GM21619 (cell line): ENCODE results near the gene GADD45A.
"Not testable (repeated sequence)": the region's sequence is repeated elsewhere in the genome, so short reads cannot be mapped to it uniquely, and the experiment has no call there.

Source experiments
- ATAC-seq: cut with Tn5 transposase; IDR thresholded peaks from one replicate; pipeline ENCODE4 v1.9.1; 2021; ENCODE audit not compliant: unreplicated experiment

The GADD45A gene, protein sequence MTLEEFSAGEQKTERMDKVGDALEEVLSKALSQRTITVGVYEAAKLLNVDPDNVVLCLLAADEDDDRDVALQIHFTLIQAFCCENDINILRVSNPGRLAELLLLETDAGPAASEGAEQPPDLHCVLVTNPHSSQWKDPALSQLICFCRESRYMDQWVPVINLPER

DNA sequence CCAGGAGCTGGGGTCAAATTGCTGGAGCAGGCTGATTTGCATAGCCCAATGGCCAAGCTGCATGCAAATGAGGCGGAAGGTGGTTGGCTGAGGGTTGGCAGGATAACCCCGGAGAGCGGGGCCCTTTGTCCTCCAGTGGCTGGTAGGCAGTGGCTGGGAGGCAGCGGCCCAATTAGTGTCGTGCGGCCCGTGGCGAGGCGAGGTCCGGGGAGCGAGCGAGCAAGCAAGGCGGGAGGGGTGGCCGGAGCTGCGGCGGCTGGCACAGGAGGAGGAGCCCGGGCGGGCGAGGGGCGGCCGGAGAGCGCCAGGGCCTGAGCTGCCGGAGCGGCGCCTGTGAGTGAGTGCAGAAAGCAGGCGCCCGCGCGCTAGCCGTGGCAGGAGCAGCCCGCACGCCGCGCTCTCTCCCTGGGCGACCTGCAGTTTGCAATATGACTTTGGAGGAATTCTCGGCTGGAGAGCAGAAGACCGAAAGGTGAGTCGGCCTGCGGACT lies at the start of gene GADD45A:
GADD45A (plus strand) TSS at position 135 of the 491 bp plus-strand sequence; CDS start at position 429, 294 bp downstream.
- peak; percentile 81 for ATAC-seq

DNA sequence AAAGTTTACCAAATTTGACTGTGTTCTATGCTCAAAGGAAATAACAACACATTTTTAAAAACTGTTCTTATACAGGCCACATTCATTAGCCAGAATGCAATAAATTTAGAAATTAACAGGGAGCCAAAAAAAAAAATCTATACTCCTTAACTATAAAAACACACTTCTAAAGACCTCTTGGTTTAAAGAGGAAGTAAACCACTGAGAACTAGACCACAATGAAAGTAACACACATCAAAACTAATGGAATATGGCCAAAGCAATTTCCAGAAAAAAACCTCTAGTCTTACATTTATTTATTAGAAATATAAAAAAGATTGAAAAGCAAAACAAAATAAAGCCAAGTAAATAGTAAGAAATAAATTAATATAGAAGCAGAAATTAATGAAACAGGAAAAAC lies 48.9 kb upstream of the GADD45A start:
- ATAC-seq, result no peak

DNA sequence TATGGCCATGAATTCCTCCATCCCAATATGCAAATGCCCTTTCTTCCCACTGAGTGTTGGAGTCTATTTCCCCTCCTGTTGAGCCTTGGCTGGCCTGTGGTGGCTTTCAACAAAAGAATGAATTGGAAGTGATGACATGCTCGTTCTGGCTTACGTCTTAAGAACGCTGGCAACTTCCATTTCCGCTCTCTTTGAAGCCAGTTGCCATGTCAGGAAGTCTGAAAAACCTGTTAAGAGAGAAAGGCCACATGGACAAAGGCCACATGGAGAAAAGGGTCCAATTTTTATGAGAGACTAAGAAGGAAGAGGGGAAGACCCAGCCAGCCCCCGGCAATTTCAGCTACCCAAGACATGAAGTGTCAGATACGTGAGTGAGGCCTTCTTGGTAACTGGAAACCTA lies 45.6 kb upstream of the GADD45A start:
- no peak for ATAC-seq

DNA sequence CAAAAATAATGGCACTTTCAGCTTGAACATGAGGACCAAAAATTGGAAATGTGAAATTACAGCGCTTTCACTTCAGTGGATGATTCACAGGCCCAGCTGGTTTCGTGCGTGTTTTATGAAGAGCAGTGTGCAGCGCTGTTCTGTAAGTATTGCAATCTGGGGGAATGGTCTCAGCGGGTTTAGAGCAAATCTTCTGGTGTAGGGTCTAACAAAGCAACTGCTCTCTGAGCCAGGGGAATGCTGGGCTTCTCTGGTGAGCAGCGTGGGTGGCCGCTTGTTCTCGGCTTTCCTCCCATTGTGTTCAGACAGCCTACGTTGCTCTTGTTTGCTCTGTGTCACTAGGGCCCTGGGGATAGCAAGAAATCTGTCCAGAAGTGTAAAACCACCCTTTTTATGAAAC lies 42.4 kb upstream of the GADD45A start:
- ATAC-seq, result no peak

DNA sequence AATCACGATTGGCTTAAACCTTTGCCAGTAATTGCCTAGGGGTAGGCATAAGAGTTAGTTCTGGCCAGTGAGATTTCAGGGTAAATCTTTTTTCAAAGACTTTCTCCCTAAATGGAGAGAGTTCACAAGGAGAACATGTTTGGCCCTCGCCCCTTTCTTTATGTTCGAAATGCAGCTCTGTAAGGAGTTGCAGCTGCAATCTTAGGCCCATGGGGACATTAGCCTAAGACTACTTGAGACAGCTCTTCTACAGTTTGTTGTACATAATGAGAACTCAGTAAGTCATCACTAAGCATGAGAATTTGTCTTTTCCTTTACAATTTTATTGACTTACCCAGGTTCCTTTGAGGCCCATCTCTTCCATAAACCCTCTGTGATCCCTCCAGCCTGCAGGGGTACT lies 40.4 kb upstream of the GADD45A start:
- no peak for ATAC-seq

DNA sequence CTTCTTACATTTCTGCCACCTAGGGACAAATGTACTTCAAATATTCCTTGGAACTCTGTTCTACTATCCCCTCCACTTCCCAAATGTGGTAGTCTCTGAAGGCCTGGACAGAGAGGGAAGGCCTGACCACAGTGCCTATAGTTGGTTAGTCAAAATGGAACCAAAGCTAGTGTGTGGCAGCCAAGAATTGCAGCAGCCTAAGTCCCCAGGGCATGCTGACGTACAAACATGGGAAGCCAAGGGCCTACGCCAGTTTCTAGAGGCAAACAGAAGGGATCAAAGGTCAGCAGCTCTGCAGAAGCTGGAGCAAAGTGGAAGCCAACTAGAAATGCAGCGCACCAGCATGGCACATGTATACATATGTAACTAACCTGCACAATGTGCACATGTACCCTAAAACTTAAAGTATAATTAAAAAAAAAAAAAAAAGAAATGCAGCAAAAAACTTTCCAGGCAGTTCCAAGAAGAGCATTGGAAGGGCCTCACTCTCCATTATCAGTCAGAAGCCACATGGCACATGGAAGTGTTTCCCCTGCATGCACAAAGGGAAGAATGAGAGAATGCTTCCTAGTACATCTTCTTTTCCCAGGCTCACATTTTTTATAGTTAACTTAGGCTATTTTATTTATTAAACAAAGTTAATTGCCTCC lies 39.4 kb upstream of the GADD45A start:
- no peak for ATAC-seq

DNA sequence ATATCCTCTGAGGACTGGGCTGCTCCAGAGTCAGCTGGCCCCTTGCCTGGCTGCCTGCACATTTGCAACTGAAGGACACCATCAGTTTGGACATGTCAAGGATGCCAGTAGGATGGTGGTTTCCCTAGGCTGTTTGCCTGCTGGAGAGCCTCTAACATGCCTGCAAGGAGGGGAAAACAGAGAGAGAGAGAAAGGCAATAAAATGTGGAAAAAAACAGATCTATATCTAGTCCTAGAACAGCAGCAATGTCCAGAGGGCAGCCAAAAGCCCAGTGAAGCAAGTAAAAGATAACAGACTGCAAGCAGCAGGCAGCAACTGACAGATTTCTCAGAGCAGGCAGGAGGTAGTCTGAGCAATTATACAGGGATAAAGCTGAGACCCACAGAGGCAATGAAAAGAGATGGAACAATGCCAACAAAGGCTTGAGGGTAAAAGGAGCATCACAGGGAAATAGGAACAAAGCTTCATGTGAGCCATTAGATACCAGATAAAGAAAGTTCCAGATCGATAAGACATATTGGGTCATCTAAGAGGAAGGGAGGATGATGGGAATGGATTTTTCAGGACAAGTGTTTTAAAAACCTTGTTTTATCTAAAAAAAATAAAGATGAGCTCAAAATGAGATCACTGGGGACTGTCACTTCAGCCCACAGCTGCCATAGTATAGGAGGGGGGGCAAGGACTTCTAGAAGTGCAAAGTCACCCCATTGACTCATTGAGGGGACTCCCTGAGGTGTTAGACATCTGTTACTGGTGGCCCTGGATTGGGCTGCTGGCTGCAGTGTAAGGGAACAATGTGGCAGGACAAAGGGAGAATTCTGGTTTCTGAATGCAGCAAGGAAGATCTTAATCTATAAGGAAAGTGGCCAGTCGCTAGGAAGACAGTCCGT lies 38.6 kb upstream of the GADD45A start:
- no peak for ATAC-seq

DNA sequence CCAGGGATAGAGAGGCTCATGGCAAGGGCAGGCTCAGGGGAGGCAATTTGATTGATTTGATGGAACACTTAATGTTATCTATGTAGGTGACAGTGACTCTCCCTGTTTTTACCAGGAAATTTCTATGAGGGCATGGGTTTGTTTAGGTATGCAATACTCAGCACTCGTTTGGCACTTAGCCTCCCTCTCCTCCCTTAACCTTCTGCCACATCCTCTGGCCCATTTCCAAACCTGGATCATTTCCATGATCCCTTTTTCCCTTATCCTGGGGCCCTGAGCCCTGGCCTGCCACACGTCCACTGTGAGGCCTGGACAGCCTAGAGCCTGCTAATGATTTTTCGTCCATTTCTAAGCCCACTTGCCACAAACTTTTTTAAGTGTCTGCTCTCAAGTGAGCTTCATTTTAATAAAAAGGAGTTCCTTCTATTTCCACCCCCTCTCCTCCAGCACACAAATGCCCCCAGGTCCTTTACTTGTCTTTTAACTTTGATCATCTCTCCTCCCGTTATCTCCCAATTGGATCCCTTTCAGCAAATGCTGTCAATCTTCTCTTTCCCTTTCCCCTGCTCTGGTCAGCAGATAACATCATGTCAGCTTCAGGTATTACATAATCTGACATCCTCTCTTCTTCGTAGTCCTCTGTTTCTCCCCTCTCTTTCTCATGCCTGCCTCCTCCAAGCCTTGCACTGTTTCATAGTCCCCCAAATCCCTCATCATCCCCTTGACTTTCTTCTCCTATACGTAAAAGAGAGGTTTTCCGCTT lies 37.8 kb upstream of the GADD45A start:
- ATAC-seq, result no peak

DNA sequence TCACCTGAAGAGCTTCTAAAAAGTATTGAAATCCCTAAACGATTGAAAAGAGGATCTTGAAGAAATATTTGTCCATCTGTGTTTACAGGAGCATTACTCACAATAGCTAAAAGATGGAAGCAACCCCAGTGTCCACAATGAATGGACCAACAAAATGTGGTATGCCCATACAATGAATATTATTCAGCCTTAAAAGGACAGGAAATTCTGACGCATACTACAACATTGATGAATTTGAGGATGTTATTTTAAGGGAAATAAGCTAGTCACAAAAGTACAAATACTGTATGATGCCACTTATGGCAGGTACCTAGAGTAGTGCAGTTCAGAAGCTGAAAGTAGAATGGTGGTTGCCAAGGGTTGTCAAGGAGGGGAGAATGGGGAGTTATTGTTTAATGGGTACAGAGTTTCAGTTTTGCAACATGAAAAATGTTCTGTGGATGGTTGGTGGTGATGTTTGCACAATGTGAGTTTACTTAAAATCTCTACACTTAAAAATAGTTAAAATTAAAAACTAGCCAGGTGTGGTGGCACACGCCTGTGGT lies 37.1 kb upstream of the GADD45A start:
- no peak for ATAC-seq

DNA sequence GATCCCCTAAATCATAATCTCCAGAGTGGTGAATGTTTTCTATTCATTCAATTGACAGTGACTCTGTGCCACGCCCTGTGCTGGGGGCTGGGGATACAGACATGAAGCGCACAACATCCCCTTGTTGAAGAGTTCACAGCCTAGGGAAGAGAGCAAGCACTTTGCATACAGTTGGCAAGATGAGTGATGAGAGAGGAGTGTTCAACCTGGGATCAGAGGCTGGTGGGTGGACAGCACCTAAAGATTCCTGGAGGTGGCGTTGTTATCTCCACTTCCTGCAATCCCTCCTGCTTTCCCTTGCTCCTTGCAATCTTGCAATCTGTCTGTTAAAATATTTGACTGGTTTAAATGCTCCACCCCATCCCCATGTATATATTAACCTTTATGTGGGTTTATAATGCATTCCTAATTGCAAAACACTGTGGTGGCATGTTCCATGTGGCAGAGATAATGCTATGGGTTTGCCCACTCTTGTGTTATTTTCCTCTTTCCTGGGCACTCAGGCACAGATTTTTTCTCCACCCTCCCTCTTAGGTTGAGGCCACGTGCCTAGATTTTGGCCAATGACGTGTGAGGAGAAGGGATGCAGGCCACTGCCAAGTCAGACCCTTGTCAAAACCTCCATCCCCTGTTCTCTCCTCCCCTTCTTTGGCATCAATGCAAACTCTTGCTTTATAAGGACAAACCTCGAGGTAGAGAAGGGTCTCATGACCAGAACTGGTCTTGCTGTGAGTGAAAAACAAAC lies 36.2 kb upstream of the GADD45A start:
- ATAC-seq, result no peak

DNA sequence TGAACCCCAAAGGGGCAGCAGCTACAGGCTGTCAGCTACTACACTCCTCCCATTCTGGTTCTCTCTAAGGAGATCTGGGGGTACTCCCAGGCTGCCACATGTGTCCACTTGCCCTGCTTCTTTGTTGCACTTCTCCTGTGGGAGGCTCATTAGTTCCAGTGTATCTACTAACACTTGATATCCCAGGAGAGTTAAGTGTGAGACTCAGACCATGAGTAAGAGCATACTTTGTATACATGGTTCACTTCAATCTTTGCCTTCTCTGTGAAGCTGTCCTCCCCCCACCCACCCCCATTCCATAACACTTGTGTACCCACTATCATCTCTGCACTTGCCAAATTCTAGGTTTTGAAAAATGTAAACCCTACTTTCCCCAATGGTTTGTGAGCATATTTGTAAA lies 34.9 kb upstream of the GADD45A start:
- ATAC-seq, result no peak

DNA sequence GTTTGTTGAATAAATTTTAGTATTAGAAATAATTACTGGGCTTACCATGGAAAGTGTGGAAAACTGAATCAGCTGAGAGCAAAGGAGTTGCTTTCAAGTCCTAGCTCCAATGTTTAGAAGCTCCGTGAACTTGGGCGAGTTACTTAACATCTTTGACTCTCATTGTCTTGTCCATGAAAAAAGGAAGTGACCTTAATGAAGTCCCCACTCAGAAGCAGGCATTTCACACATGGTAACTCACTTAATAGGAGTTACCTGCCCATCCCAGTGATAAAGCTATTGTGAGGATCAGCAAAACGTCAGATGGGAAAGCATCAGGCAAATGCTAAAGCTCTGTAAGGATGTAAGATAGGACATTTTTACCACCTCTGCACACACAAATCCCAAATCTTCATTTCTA lies 34.0 kb upstream of the GADD45A start:
- no peak for ATAC-seq

DNA sequence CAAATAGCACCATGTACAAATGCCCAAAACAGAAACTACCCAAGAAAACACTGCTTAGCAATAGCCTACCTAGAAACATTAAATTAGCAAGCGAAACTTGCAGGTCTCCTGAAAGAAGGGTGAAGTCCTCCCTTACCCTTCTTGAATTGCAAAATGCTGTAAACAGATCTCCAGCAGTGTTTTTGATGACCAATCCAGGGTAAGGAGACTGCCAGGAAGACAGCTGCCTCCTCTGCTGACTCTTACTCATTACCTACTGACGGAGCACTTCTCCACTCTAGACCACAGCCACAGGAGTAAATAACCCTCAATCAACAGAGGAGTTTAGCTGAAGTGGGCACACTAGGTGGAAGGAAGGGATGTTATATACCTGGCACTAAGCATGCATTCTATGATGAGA lies 32.2 kb upstream of the GADD45A start:
- ATAC-seq, result no peak

DNA sequence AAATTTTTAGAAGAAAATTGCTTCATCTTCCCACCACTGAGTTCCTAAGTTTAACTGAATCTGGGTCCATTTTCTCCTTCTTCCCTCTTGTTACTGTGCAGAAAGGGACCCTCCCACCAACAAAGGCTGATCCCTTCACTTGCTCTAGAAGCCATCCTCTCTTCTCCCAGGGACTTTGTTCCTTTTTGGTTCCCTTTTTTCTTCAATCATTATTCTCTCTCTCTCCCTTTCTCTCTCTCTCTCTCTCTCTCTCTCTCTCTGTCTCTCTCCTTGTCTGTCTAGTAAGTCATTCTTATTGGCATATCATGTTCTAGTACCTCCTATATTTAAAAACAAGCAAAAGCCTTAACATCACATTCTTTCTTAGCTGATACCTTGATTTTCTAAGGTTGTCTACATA lies 31.7 kb upstream of the GADD45A start:
- no peak for ATAC-seq

DNA sequence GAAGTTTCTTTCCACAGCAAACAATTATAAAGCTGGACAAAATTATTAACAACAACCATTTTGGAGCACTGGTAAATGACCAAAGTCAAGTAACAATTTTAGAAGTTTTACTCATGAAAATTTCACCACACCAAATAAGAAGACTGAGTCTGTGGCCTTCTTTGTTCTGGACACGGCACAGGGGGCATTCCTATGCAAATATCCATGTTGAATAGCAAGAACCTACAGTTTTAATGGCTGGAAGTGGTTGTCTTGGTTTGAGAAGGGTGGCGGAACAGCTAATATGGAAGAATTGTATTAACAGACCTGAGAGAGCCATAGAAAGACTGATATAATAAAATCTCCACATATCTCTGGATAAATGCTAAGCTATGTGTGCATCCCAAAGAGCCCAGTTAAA lies 29.4 kb upstream of the GADD45A start:
- ATAC-seq, result no peak

DNA sequence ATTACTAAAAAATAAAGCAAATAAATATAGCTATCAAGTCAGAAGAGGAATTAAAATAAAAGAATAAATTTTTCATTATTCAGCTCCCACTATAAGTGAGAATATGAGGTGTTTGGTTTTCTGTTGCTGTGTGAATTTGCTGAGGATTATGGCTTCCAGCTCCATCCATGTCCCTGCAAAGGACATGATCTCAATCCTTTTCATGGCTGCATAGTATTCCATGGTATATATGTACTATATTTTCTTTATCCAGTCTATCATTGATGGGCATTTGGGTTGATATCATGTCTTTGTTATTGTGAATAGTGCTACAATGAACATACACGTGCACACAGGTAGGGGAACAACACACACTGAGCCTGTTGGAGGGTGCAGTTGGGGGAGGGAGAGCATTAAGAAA lies 27.8 kb upstream of the GADD45A start:
- not testable (repeated sequence) for ATAC-seq

DNA sequence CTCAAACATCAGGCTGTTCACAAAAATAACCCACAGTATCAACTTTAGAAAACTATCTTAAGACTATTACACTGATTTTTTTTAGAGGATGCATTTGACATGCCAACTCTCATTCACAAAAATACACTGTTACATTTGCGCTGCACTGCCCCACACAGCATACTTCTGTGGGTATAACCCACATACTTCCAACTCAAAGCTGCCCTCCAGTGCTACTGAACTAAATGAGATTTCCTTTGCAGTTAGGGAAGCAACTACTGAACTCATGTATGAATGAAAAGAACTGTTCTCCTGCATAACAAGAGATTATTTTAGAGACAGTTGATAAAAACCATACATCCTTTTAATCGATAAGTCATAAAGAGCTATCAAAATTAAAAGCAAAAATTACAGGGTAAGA lies 25.8 kb upstream of the GADD45A start:
- no peak for ATAC-seq

DNA sequence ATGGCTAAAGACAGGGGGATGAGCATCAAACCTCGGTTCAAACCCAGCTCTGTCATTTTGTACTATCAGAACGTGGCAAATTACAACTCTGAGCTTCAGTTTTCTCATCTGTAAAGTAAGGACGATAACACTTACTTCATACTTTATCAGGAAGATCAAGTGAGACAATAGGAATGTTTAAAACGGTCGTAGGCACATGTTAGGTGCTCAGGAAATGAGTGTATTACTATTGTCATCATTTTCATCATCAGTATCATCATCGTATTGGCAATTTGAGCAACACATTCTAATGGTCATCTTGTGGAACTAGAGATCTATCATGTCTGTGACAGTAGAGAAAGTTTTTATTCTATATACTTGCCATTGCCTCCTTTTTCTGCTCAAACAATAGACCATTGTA lies 22.1 kb upstream of the GADD45A start:
- no peak for ATAC-seq

DNA sequence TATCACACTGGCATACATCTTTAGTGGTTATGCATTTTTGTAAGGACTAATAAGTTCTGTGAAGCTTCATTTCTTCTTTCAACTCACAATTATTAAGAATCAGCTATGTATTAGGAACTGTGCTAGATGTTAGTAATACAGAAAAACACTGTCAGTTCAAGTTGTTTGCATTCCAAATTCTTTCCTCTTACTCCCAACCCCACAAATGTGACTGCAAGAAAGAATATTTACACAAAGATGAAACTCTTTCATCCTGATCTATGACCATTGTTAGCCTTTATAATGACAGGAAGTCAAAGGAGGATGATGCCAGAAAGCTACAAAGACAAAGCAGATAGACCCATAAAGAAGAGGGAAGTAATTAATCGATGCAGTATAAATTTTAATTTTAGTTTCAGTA lies 21.0 kb upstream of the GADD45A start:
- no peak for ATAC-seq

DNA sequence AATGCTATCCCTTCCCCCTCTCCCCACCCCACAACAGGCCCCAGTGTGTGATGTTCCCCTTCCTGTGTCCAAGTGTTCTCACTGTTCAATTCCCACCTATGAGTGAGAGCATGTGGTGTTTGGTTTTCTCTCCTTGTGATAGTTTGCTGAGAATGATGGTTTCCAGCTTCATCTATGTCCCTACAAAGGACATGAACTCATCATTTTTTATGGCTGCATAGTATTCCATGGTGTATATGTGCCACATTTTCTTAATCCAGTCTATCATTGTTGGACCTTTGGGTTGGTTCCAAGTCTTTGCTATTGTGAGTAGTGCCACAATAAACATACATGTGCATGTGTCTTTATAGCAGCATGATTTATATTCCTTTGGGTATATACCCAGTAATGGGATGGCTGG lies 19.7 kb upstream of the GADD45A start:
- ATAC-seq, result not testable (repeated sequence)
